Smooth muscle cell of the brain vasculature (primary cell): ENCODE data around the gene FATE1.

Experiments
- DNase-seq: peaks from one replicate; pipeline ENCODE4 v3.0.0-alpha.2; 2012; ENCODE audit warnings: low read depth, low spot score

Gene FATE1

DNA sequence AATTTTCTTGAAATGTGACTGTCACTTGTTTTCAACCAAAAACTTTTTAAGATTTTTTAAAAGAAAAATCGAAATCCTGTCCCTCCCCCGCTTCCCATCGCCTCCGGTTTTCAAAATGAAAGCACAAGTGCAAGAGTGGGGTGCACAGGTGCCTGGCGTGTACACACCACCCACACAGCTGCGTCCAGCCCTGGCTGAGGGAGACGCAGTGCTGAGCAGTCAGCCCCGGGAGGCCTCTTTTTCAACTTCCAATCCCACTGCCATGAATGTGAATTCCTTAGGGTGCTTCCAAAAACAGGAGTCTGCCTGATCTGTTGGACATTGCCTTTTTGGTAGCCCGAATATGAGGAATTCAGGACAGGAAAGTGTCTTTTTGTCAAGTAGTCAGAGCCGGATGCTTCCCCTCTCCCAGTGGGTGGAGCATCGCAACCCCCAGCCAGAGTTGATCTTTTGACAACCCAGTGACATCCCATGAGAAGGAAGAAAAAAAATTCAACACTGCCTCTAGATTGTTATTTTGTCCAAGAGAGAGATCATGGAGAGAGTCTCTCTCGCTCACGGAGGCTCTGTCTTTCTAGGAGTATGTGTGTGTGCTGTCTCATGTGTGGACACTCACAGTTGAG lies 11.7 kb upstream of the FATE1 start:
- no peak for DNase-seq

DNA sequence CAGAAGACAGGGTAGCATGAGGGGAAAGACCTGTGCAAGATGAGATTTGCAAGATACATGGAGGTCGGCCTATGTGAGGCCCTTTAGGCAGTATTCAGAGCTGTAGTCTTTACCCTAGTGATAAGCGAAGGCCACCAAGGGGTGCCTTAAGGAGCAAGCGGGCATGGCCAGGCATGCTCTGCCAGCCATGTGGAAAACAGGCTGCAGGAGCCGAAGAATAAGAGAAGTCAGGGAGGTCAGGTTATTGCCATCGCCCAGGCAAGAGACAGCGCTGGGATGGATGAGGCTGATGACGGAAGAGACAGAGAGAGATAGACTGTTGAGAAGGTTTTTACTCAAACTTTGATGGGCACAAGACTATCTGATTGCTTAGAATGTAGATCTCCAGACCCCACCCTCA lies 7.0 kb upstream of the FATE1 start:
- no peak for DNase-seq

DNA sequence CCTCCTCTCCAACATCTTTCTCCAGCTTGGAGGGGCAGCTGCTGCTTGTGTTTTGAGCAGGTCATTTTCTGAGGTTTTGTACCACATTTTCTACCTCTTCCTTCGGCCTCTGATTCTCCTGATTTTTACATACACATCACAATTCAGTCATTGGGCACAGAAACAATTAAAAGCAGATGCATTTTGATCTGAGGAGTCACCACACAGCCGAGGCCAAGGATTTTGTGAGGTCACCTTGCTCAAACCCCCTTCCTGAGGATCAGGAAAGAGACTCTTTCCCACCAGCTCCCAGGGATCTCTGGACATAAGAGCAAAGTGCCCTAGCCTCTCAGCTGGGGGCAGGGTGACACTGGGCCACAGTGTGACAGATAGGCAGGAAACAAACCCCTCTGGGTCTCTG lies 5.4 kb upstream of the FATE1 start:
- DNase-seq: no peak

DNA sequence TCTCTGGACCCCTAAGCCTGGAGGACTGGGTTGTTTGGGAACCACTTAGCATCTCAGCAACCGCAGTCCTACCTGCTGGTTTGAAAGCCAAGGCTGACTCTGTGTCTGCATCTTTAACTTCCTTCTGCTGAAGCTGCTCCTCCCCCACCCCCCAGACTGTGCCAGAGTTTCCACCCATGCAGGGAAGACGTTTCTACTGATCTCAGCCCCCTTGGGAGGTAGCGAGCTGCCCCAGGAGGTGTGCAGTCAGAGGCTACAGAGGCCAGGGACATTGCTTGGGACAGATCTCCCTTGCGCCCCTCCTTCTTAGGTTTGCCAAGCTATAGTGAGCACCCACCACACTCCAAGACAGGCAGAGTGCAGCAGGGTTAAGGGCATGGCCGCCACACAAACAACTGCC lies 4.7 kb upstream of the FATE1 start:
- DNase-seq: no peak

DNA sequence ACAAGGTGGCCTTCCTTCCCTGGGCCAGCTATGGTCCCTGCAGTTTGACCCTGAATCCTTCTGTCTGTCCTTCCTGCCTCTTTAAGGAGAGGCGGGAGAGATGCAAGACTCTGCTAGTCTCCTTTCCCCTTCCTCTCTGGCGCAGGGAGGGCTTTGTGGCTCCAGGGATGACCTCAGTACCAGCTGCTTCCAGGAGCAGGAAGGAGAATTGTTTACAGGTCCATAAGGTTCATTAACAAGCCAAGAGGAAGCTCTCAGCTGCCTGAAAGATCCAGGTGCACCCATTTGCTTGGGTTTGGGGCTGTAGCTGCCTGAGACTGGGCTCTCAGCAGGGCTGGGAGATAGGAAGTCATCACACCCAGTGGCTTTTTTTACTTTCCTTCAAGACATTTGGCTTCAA lies 4.0 kb upstream of the FATE1 start:
- no peak for DNase-seq

DNA sequence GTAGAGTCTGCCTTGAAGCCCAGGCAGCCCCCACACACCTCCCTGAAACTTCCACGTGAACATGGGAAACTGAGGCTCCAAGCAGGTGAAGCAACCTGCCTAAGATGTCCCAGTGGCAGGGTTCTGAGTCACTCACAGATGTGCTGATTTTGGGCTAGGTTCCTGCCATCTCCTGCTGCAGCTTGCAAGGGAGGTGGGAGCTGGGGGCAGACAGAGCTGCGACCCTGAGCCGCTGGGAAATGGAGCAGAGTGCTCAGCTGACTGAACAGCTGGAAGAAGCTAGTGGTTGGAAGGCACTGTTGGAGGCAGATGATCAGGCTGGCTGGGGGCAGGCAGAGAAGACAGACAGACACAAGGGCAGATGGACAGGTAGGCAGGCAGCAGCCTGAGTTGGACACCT lies 3.6 kb upstream of the FATE1 start:
- no peak for DNase-seq

DNA sequence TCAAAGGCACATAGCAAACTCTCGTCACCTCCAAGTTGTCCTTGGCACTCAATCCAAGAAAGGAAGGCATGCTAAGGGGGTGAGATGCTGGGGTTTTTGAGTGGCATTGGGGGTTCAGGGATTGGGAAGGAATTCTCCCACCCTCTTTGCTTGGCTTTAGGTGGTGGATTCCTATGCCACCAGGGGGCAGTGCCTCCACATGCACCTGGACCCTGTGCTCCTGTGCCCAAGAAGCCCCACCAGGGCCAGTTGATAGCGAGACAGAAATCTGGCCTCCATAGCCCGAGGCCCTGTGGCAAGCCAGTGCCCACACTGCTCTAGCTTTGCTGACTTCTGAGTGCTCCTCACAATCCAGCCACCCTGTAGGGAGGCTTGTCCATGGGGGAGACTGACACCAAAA lies 2.0 kb upstream of the FATE1 start:
- no peak for DNase-seq

DNA sequence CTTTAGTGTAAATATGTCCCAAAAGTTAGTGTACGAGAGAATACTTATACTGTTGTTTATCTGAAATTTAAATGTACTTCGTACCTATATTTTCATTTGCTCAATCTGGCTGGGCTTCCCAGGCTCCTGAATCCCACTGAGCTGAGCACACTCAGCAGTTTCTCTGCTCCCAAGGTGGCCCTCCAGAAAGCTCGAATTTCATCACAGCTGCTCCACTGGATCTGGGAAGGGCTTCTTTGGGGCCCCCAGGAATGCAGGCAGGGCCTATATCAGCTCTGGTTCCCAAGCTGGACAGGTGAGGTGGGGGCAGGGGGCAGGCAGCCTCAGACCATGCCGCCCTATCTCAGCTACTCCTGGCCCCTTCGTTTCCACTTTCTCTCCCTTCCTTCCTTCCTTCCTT lies 1.5 kb upstream of the FATE1 start:
- DNase-seq: no peak

DNA sequence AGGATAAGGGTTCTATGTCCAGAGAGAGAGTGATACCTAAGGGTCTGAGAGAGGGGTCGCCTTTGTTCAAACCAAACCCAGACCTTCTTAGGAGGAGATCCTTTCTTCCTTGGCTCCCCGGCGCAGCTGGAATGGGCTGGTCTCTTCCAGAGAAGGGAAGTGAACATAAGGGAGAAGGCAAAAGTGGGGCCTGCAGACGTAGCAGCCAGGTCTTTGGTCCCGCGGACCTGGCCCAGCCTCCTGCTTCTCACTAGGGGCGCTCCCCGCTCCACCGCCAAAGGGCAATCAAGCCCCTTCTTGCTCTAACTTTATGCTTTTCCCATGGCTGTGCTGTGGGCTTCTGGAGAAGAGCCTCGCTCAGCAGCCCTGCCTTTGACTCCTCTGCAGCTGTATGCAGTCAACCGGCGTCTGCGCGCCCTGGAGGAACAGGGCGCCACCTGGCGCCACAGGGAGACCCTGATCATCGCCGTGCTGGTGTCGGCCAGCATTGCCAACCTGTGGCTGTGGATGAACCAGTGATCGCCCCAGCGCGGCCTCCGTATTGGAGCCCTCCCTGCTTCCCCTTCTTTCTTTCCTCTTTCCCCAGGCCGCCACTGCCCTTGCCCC lies 6.5 kb downstream of the FATE1 start:
- no peak for DNase-seq

DNA sequence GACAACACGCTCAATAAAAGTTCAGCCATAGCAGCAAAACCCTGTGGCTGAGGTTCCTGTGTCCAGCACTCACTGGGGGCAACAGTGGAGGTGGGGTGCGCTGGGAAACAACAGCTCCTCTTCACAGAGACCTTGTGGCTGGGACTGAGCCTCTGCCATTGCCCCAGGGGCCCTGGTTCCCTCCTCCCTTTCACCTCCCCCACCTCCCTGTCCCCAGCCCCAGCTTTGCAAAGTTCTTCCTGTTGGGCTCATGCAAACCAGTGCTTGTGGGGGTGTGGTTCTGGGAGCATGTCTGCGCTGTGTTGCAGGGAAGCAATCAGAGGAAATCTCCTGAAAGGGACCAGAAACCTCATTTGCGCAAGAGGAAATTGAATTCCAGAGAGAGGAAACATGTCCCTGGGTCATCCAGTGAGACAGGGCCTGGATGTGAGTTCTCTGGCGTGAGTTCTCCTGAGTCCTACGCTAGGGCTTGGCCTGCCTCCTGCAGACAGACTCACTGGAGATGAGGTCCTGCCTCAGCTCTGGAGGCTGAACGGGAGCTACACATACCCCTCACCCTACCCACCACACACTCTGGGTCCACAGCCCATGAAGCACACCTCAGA lies 7.4 kb downstream of the FATE1 start:
- no peak for DNase-seq

DNA sequence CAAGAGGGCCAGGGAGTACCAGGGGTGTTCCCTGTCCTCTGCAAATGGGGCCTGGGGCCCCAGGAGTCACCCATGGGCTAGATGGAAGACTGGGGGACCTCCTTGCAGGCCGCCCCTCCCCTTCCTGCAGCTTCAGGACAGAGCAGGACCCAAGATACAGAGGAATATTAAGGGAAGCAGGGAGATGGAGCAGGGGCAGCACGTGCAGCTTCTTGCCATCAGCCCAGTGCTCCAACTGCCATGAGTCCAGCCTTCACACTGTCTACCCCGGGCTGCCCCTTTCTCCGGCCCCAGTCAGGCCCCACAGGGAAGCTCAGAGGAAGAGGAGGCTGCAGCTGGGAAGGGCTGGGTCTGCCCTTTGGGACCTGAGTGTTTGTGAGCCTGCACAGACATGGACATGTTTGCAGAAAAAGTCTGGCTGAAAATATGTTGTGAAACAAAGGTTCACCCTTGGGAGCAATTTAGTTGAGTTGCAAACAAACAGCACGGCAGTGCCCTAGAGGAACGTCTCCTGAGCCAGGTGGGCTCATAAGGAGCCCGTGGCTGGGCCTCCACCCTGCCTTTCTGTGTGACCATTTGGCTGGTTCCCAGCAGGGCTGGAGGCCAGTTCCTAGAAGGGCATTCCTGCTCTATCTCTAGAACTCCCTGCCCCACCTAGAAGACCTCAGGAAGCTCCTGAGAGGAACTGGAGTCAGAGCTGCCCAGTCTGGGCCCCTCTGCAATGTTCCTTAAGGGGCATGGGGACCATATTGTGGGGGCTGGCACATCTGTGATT lies 8.9 kb downstream of the FATE1 start:
- no peak for DNase-seq

DNA sequence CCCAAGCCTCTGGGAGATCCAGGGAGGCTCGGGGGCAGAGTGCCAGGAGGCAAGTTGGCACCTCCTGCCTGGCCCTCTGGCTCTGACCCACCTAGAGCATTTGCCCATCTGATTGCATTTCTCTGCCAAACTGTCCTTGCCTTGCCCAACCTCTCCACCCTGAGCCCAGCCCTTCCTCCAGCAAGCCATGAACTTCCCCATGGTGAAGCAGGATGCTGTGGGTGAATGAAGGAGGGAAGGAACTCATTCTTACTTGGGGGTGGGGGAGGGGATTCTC lies 9.4 kb downstream of the FATE1 start:
- DNase-seq: no peak

DNA sequence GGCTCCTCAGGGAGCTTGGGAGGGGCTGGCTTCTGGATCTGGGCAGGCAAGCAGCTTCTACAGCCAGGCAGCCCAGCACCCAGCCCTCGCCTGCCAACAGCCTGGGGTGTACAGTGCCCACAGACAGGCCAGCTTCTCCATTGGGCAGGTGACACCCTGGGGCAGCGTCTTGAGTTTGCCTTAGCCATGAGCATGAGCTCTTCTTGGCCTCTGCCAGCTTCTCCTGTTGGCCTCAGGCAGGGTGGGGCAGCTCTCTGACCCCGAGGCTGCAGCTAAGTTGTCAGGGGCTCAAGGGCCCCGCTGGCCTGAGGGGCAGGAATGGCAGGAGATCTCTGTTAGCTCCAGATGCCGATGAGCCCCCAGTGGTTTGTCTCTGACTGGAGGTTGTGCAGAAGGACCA lies 10.9 kb downstream of the FATE1 start:
- no peak for DNase-seq

DNA sequence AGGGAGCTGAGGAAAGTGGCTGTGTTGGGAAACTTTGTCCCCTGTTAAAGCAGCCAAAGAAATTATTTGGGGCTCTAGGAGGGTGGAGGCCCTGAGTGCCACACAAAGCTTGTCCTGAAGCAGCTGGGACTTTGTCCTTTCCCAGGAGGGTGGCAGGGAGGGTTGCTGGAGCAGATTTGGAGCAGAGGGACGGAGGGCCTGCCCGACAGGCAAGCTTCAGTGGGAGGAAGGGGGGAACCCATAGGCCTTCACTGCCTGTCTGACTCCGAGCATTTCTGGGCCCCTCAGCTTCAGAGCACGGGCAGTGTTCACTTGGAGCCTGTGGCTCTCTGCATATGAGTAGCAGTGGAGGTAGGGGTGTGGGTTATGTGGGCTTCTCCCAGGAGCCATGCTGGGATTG lies 11.5 kb downstream of the FATE1 start:
- no peak for DNase-seq

DNA sequence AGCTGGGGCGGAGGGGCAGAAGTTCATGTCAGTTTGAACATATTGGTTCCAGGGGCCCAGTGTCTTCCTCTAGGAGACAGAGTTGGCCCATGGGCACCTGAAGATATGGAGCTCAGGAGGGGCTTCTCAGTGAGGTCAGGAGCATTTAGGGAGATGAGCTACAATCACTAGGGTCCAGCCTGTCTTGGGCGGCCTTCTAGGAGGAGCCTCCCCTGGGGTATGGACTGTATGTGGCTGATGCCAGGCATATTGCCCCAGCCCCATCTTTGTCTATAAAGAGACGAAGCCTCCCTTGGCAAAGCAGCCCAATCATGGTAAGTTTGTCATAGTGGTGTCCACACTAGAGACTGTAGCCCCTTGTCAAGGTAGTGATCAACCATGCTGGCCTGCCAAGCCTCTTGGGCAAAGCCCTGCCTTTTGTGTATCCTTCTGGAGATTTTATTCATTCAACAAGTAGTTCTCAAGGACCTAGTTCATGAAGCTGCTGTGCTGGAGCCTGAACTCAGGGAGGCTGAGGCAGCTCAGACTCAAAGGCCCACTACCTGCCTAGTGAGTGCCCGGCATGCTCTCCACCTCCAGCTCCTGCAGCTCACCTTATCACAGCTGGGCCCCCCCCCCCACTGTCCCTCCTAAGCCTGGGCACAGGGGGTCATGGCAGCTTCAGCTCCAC lies 13.4 kb downstream of the FATE1 start:
- no peak for DNase-seq

DNA sequence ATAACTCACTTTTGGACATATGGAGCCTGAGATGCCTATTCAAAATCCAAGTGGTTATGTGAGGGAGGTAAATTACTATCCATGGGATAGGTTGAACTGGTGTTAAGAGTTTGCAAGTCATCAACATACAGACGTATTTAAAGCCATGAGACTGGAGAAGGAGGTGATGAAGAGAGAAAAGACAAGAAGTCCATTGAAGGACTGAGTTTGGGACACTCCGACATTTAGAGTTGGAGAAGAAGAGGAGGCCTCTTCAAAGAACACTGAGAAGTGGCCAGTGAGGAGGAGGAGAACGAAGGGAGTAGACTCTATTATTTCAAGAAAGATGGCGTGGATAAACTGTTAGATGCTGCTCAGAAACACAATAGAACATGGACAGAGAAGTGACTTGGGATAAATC lies 18.6 kb downstream of the FATE1 start, which contains the start of gene CNGA2:
CNGA2 (plus strand) TSS at position 301 of the 400 bp plus-strand sequence. CDS start 3,738 bp downstream, outside the sequence.
- DNase-seq: no peak

DNA sequence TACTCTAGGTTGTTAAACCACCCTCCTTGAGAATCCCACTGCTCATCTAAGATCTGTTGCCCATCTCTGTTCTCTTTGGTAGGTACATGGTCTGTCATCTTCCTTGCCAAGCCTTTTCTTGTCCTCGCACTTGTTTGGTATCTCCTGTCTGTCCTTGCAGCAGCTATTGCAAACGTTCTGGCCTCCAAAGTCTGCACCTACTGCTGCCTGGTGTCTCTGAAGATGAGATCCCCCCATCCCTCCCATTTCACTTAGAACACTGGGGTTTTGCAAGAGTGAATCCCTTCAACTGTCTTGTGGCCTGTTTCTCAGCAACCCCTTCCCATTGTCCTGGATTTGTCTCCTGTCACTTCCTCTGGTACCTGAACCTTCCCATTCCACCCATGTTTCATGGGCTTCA lies 19.4 kb downstream of the FATE1 start:
- no peak for DNase-seq

DNA sequence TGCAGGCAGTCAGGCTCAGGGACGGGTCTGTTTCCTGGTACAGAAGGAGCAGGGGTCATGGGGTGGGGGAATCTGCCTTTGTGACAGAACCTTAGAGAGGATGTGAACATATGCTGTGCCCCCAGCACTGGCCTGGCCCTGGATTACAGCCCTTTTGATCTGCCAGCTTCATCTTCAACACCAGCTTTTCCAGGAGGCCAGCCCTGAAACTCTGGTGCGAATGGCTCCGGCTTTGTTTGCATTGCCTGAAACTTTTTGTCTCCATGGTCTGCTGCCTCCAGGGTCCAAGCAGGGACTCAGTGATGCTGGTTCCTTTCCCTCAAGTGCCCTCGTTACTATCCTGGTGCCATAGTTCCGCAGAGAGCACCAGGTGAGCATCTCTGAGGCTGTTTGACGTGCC lies 20.9 kb downstream of the FATE1 start:
- DNase-seq: no peak

DNA sequence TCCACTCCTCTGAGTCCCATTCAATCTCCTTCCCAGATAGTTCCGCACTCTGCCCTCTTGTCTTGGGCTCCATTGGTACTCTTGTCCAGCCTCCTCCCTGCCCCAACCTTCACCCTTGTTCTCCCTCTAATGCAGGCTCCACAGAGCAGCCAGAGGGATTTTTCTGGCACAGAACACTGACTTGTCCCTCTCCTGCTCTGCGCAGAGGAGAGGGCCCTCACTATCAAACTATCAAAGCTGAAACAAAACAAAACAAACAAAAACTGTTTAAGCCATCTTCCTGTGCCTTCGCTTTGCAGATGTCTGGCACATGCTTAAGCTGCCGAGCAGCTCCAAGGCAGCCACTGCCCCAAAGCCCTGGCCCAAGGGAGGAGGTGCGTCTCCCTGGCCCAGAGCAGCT lies 21.7 kb downstream of the FATE1 start:
- no peak for DNase-seq

DNA sequence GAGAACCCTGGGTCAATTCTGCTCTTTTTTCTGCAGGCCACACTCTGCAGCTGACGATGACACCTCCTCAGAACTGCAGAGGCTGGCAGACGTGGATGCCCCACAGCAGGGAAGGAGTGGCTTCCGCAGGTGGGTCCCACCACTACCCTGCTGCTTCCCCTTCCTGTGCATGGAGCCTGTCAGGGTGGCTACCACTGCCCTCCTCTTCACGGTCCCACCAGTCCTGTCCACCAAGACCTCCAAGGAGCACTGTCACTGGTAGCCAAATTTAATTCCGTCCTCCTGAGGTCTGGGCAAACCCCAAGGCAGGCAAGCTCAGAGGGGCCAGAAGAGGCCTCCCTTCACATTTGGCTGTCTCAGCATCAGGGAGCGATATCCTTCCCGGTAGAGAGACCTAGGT lies 22.9 kb downstream of the FATE1 start:
- DNase-seq: no peak

DNA sequence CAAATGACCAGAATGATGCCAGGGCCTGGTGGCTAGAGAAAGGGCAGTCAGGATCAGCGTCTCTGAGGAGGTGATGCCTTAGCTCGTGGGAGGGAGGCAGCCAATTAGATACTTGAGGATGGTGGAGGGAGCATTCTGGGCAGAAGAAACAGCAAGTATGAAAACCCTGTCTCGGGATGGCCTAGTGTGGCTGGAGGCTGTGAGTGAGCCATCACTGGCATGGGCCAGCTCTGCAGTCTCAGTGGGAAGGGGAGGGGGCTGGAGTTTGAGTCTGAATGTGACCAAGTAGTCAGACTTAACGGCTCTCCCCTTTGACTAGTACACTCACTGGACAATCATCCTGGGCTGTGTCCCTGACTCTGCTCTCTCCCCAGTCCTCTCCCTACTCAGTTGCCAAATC lies 25.8 kb downstream of the FATE1 start:
- no peak for DNase-seq

DNA sequence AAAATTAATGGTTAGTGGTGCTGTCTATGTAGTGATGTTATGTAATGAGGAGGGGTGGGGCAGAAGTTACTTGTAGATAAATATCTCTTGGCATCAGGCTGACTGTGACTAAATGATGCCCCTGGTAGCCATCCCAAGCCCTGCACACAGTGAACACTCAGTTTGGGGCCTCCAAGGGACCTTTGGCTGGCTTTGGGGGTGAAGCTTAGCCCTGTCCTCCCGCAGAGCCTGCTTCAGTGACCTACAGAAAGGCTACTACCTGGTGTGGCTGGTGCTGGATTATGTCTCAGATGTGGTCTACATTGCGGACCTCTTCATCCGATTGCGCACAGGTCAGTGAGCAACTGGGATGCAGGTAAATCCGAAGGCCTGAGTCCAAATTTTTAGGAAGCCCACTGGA lies 26.5 kb downstream of the FATE1 start:
- DNase-seq: no peak
